Left lung (tissue), 10 donors: ENCODE data around the gene CFAP65. TPM values are rescaled to one million over a fixed set of nuclear protein-coding genes. Genes with fewer than 3 reads are reported as not detected.

ENCODE experiments used
- ATAC-seq: fragments of 200-7000 bp; cut with Tn5 transposase; one replicate; pipeline ENCODE4 v1.9.1; 2020; ENCODE audit warnings: moderate library complexity
- DNase-seq, 4 donors: peaks; one replicate each; pipeline ENCODE4 v3.0.0-alpha.2; 2013 to 2020
- H3K27ac ChIP-seq, 2 donors: fragments of 200-600 bp; sonication (generic) in 1 of 2; one replicate each; pipeline versions ENCODE4 v1.5.0 to v1.8.0; 2020 to 2021
- H3K27me3 ChIP-seq, 2 donors: fragments of 200-600 bp; sonication (generic) in 1 of 2; one replicate each; pipeline versions ENCODE4 v1.5.0 to v1.8.0; 2020 to 2021
- H3K36me3 ChIP-seq, 2 donors: fragments of 200-600 bp; sonication (generic) in 1 of 2; one replicate each; pipeline versions ENCODE4 v1.5.0 to v1.8.0; 2020 to 2021
- H3K4me1 ChIP-seq, 2 donors: fragments of 200-600 bp; one replicate each; pipeline ENCODE4 v1.8.0; 2021
- H3K4me3 ChIP-seq, 2 donors: fragments of 200-600 bp; sonication (generic) in 1 of 2; one replicate each; pipeline versions ENCODE4 v1.5.0 to v1.8.0; 2020 to 2021; ENCODE audit warnings: mild to moderate bottlenecking in 1 of 2
- H3K9me3 ChIP-seq, 2 donors: fragments of 200-600 bp; sonication (generic) in 1 of 2; one replicate each; pipeline versions ENCODE4 v1.5.0 to v1.8.0; 2020 to 2021
- CTCF ChIP-seq, 2 donors: fragments of 200-600 bp; sonication (generic) in 1 of 2; IDR thresholded peaks; one replicate each; pipeline versions ENCODE4 v1.5.0 to v1.8.0; 2021; ENCODE audit warnings: antibody characterized with exemption in 2 of 2
- intact Hi-C, 2 donors: fragments of 100-400 bp; cut with DNase I; formaldehyde crosslinking; loops; one replicate each; pipeline versions ENCODE4 v1.11.2 to v1.14.2; 2022
- polyA plus RNA-seq, 6 donors: library from polyadenylated mRNA; unstranded; fragments of 120-200 nt; gene quantifications; one replicate each; pipeline ENCODE4 v1.2.1, GENCODE V29; 2013; ENCODE audit not compliant: insufficient read length in 6 of 6
- total RNA-seq, 2 donors: library from RNA; stranded (reverse); fragmentation: NEBNext Ultra II Directional; extraction: Animal tissue kit (Norgen Biotek cat#: 25700); gene quantifications; one replicate each; pipeline ENCODE4 v1.2.1, GENCODE V29; 2021
- donor health status: DM: no; HTN: yes; CAD: no.
- donor health status: DM: no; HTN: no; CAD: no.

CFAP65 gene
- total and polyA plus RNA-seq, 8 donors = 0.83 to 4.3 (median 3.0) TPM; not detected in 1

- intact Hi-C loops = no loop called here
- no peak for DNase-seq
- peak overlapping the region; percentile 19 to 28 for H3K4me3 ChIP-seq
- TF ChIP-seq CTCF (IDR thresholded peaks at IDR 0.05) = no peak
- peaks cover 11 to 24% of the 10 kb centered on the region in 2 donors for H3K4me1 ChIP-seq
- no peaks in the 10 kb centered on the region for H3K9me3 ChIP-seq
- H3K36me3 ChIP-seq = no peaks in the 10 kb centered on the region
- peak overlapping the region; percentile 62 to 70 for H3K27ac ChIP-seq
- ATAC-seq = peak; percentile 3
- peaks cover 42 to 100% of the 10 kb centered on the region in 2 donors for H3K27me3 ChIP-seq
Measured at GRCh38 chr2:219001100-219001576, 40.2 kb downstream of the CFAP65 start.

GRCh38 chr2:219000569-219000960 is 40.8 kb downstream of the CFAP65 start:
- H3K9me3 ChIP-seq = no peaks in the 10 kb centered on the region
- intact Hi-C loops = no loop called here
- ATAC-seq (no peak), DNase-seq (no peak)
- no peak overlapping the region for H3K27ac ChIP-seq
- peaks cover 46 to 100% of the 10 kb centered on the region in 2 donors for H3K27me3 ChIP-seq
- H3K4me3 ChIP-seq = no peak overlapping the region
- no peak for TF ChIP-seq CTCF (IDR thresholded peaks at IDR 0.05)
- H3K36me3 ChIP-seq = no peaks in the 10 kb centered on the region
- peaks cover 13 to 29% of the 10 kb centered on the region in 2 donors for H3K4me1 ChIP-seq

- H3K36me3 ChIP-seq = no peaks in the 10 kb centered on the region
- H3K4me3 ChIP-seq = no peak overlapping the region
- H3K9me3 ChIP-seq = no peaks in the 10 kb centered on the region
- intact Hi-C loops = no loop called here
- ATAC-seq (no peak), DNase-seq (no peak)
- no peak overlapping the region for H3K27ac ChIP-seq
- H3K4me1 ChIP-seq = peaks cover 13 to 29% of the 10 kb centered on the region in 2 donors
- TF ChIP-seq CTCF (IDR thresholded peaks at IDR 0.05) = no peak
- H3K27me3 ChIP-seq = peaks cover 51 to 100% of the 10 kb centered on the region in 2 donors
Measured at GRCh38 chr2:218999881-219000568, 41.3 kb downstream of the CFAP65 start.

- H3K4me1 ChIP-seq = peaks cover 13 to 29% of the 10 kb centered on the region in 2 donors
- H3K9me3 ChIP-seq = no peaks in the 10 kb centered on the region
- no peaks in the 10 kb centered on the region for H3K36me3 ChIP-seq
- intact Hi-C loops = no loop called here
- DNase-seq = no peak
- no peak for ATAC-seq
- H3K27ac ChIP-seq = no peak overlapping the region
- no peak overlapping the region for H3K4me3 ChIP-seq
- H3K27me3 ChIP-seq = peaks cover 59 to 100% of the 10 kb centered on the region in 2 donors
- TF ChIP-seq CTCF (IDR thresholded peaks at IDR 0.05) = no peak
Measured at GRCh38 chr2:218999021-218999880, 42.1 kb downstream of the CFAP65 start.
